Effector memory CD4-positive, alpha-beta T cell (primary cell): ENCODE measurements around the gene BPTF.
"Not testable (repeated sequence)": the region's sequence is repeated elsewhere in the genome, so short reads cannot be mapped to it uniquely, and the experiment has no call there.

ENCODE experiments used
- DNase-seq, 3 donors: peaks; one replicate each; pipeline ENCODE4 v3.0.0-alpha.2; 2020
- H3K27ac ChIP-seq: 2 replicates; pipeline ENCODE4 v1.7.0; 2013; ENCODE audit warnings: mild to moderate bottlenecking, low read length, moderate library complexity; ENCODE audit not compliant: insufficient read depth, poor library complexity, severe bottlenecking
- H3K27me3 ChIP-seq: replicated peaks from 2 replicates; pipeline ENCODE4 v1.7.0; 2013; ENCODE audit warnings: mild to moderate bottlenecking, low read length; ENCODE audit not compliant: insufficient read depth, control insufficient read depth, poor library complexity, severe bottlenecking
- H3K36me3 ChIP-seq: 2 replicates; pipeline ENCODE4 v1.7.0; 2013; ENCODE audit warnings: mild to moderate bottlenecking, low read length, moderate library complexity; ENCODE audit not compliant: control insufficient read depth, insufficient read depth
- H3K4me1 ChIP-seq: 2 replicates; pipeline ENCODE4 v1.7.0; 2013; ENCODE audit warnings: low read length, mild to moderate bottlenecking; ENCODE audit not compliant: control insufficient read depth, insufficient read depth, poor library complexity, severe bottlenecking
- H3K4me3 ChIP-seq: 2 replicates; pipeline ENCODE4 v1.7.0; 2013; ENCODE audit warnings: low read length, low read depth, mild to moderate bottlenecking; ENCODE audit not compliant: insufficient read depth, poor library complexity, severe bottlenecking
- H3K9me3 ChIP-seq: 2 replicates; pipeline ENCODE4 v1.7.0; 2013; ENCODE audit warnings: mild to moderate bottlenecking, low read length, moderate library complexity; ENCODE audit not compliant: control insufficient read depth

The BPTF gene

GRCh38 chr17:67912656-67913055 is 87.4 kb downstream of the BPTF start:
- DNase-seq: no peak
- no peaks in the 10 kb centered on the region for H3K27me3 ChIP-seq
- no peaks in the 10 kb centered on the region for H3K9me3 ChIP-seq
- H3K4me1 ChIP-seq: no peaks in the 10 kb centered on the region
- no peak overlapping the region for H3K4me3 ChIP-seq
- peaks cover 40% of the 10 kb centered on the region for H3K36me3 ChIP-seq
- no peak overlapping the region for H3K27ac ChIP-seq

- Histone ChIP-seq H3K4me1 (no peaks in the 10 kb centered on the region), H3K27ac (no peak overlapping the region), H3K36me3 (peaks cover 50% of the 10 kb centered on the region), H3K9me3 (no peaks in the 10 kb centered on the region), H3K4me3 (no peak overlapping the region), H3K27me3 (no peaks in the 10 kb centered on the region)
- DNase-seq: no peak
Observed at GRCh38 chr17:67920212-67920611, 94.9 kb downstream of the BPTF start.

- Histone ChIP-seq H3K27me3 (no peaks in the 10 kb centered on the region), H3K36me3 (peaks cover 59% of the 10 kb centered on the region), H3K4me3 (no peak overlapping the region), H3K9me3 (no peaks in the 10 kb centered on the region), H3K4me1 (no peaks in the 10 kb centered on the region), H3K27ac (no peak overlapping the region)
- DNase-seq: no peak
Observed at GRCh38 chr17:67922503-67922902, 97.2 kb downstream of the BPTF start.

GRCh38 chr17:67928842-67929241 is 103.5 kb downstream of the BPTF start:
- not testable (repeated sequence) for H3K9me3 ChIP-seq, H3K27ac ChIP-seq, DNase-seq, H3K27me3 ChIP-seq, H3K4me3 ChIP-seq, H3K4me1 ChIP-seq
- peaks cover 78% of the 10 kb centered on the region for H3K36me3 ChIP-seq

GRCh38 chr17:67931227-67931626 is 105.9 kb downstream of the BPTF start:
- Histone ChIP-seq H3K9me3 (no peaks in the 10 kb centered on the region), H3K4me1 (no peaks in the 10 kb centered on the region), H3K27ac (no peak overlapping the region), H3K27me3 (no peaks in the 10 kb centered on the region), H3K4me3 (no peak overlapping the region), H3K36me3 (peaks cover 78% of the 10 kb centered on the region)
- DNase-seq: no peak

GRCh38 chr17:67942810-67943209 is 117.5 kb downstream of the BPTF start:
- Histone ChIP-seq H3K4me1 (no peaks in the 10 kb centered on the region), H3K36me3 (peaks cover 80% of the 10 kb centered on the region), H3K27ac (no peak overlapping the region), H3K9me3 (no peaks in the 10 kb centered on the region), H3K27me3 (no peaks in the 10 kb centered on the region), H3K4me3 (no peak overlapping the region)
- no peak for DNase-seq

- Histone ChIP-seq H3K27me3 (no peaks in the 10 kb centered on the region), H3K4me3 (no peak overlapping the region), H3K27ac (no peak overlapping the region), H3K36me3 (peaks cover 84% of the 10 kb centered on the region), H3K9me3 (no peaks in the 10 kb centered on the region), H3K4me1 (no peaks in the 10 kb centered on the region)
- DNase-seq: no peak
Observed at GRCh38 chr17:67944035-67944434, 118.7 kb downstream of the BPTF start.

- Histone ChIP-seq H3K36me3 (peaks cover 81% of the 10 kb centered on the region), H3K4me3 (no peak overlapping the region), H3K27me3 (no peaks in the 10 kb centered on the region), H3K9me3 (no peaks in the 10 kb centered on the region), H3K4me1 (no peaks in the 10 kb centered on the region), H3K27ac (no peak overlapping the region)
- no peak for DNase-seq
Observed at GRCh38 chr17:67946513-67946912, 121.2 kb downstream of the BPTF start.

GRCh38 chr17:67947325-67947813 is 122.1 kb downstream of the BPTF start:
- Histone ChIP-seq H3K27ac (no peak overlapping the region), H3K4me1 (no peaks in the 10 kb centered on the region), H3K4me3 (no peak overlapping the region), H3K27me3 (no peaks in the 10 kb centered on the region), H3K9me3 (no peaks in the 10 kb centered on the region), H3K36me3 (peaks cover 75% of the 10 kb centered on the region)
- no peak for DNase-seq

- H3K36me3 ChIP-seq: peaks cover 49% of the 10 kb centered on the region
- H3K4me1 ChIP-seq: no peaks in the 10 kb centered on the region
- H3K4me3 ChIP-seq: no peak overlapping the region
- H3K9me3 ChIP-seq: no peaks in the 10 kb centered on the region
- H3K27me3 ChIP-seq: no peaks in the 10 kb centered on the region
- H3K27ac ChIP-seq: no peak overlapping the region
- DNase-seq: no peak
Observed at GRCh38 chr17:67950945-67951344, 125.6 kb downstream of the BPTF start.

GRCh38 chr17:67959510-67959909 is 134.2 kb downstream of the BPTF start:
- no peak overlapping the region for H3K4me3 ChIP-seq
- H3K36me3 ChIP-seq: peaks cover 18% of the 10 kb centered on the region
- H3K27ac ChIP-seq: no peak overlapping the region
- H3K9me3 ChIP-seq: no peaks in the 10 kb centered on the region
- H3K4me1 ChIP-seq: no peaks in the 10 kb centered on the region
- no peak for DNase-seq
- H3K27me3 ChIP-seq: no peaks in the 10 kb centered on the region
